GM18508 (cell line): Measurements from ENCODE around the gene MCF2L2.
"Not testable (repeated sequence)": the region's sequence is repeated elsewhere in the genome, so short reads cannot be mapped to it uniquely, and the experiment has no call there.

Source experiments
- ATAC-seq: cut with Tn5 transposase; IDR thresholded peaks from one replicate; pipeline ENCODE4 v1.9.1; 2021; ENCODE audit warnings: moderate number of reproducible peaks; ENCODE audit not compliant: insufficient read depth, unreplicated experiment

The MCF2L2 gene

GRCh38 chr3:183443395-183444385 is 15.3 kb upstream of the MCF2L2 start:
- ATAC-seq, result no peak

GRCh38 chr3:183442994-183443393 is 14.6 kb upstream of the MCF2L2 start:
- no peak for ATAC-seq

GRCh38 chr3:183440521-183440920 is 12.1 kb upstream of the MCF2L2 start:
- ATAC-seq, result not testable (repeated sequence)

GRCh38 chr3:183439515-183439914 is 11.1 kb upstream of the MCF2L2 start:
- ATAC-seq, result no peak

GRCh38 chr3:183438735-183439134 is 10.3 kb upstream of the MCF2L2 start:
- ATAC-seq, result no peak

- ATAC-seq, result no peak
Observed at GRCh38 chr3:183437666-183438564, 9.5 kb upstream of the MCF2L2 start.

- ATAC-seq, result no peak
Observed at GRCh38 chr3:183437061-183437460, 8.6 kb upstream of the MCF2L2 start.

GRCh38 chr3:183435661-183436060 is 7.2 kb upstream of the MCF2L2 start:
- ATAC-seq, result peak; percentile 79

- ATAC-seq, result no peak
Observed at GRCh38 chr3:183434992-183435391, 6.6 kb upstream of the MCF2L2 start.

GRCh38 chr3:183434503-183434902 is 6.1 kb upstream of the MCF2L2 start:
- no peak for ATAC-seq

GRCh38 chr3:183430325-183430957 is 2.0 kb upstream of the MCF2L2 start:
- ATAC-seq, result no peak

GRCh38 chr3:183427876-183428446 is 458 bp downstream of the MCF2L2 start:
- no peak for ATAC-seq

- no peak for ATAC-seq
Observed at GRCh38 chr3:183427196-183427875, 1.1 kb downstream of the MCF2L2 start.

GRCh38 chr3:183418807-183419206 is 9.6 kb downstream of the MCF2L2 start:
- ATAC-seq, result not testable (repeated sequence)

GRCh38 chr3:183411216-183411922 is 17.1 kb downstream of the MCF2L2 start:
- no peak for ATAC-seq

GRCh38 chr3:183410759-183411158 is 17.7 kb downstream of the MCF2L2 start:
- ATAC-seq, result no peak

GRCh38 chr3:183410280-183410679 is 18.1 kb downstream of the MCF2L2 start:
- no peak for ATAC-seq

GRCh38 chr3:183409219-183409618 is 19.2 kb downstream of the MCF2L2 start:
- ATAC-seq, result no peak

GRCh38 chr3:183401678-183402077 is 26.7 kb downstream of the MCF2L2 start:
- ATAC-seq, result no peak
